Measurements from ENCODE around the gene KDF1.

GRCh38 chr1:26993237-26994019 is 33.2 kb upstream of the KDF1 start, which contains the start of gene TRNP1:
- TF ChIP-seq CTCF (IDR thresholded peaks at IDR 0.05): no peak
- peak in 1 of 2 donors; percentile 58 for TF ChIP-seq POLR2A (IDR thresholded peaks at IDR 0.05)
- peak in 1 of 2 donors; percentile 70 for TF ChIP-seq EP300 (IDR thresholded peaks at IDR 0.05)
